Measurements from ENCODE around the gene MFSD2B.

DNA sequence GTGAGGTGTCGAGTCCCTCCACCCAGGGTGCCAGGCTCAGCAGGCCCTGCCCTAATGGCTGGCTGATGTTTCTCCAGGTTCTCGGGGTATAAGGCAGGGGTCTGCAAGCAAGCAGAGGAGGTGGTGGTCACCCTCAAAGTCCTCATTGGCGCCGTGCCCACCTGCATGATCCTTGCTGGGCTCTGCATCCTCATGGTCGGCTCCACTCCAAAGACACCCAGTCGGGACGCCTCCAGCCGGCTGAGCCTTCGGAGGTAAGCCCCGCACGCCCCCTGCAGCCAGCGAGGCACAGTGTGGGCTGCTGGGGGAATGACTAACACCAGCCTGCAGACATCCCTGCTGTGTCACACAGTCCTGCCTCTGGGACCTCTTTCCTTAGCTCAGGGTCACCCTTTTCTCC lies 14.1 kb downstream of the MFSD2B start:
- TF ChIP-seq, protein P1, sequence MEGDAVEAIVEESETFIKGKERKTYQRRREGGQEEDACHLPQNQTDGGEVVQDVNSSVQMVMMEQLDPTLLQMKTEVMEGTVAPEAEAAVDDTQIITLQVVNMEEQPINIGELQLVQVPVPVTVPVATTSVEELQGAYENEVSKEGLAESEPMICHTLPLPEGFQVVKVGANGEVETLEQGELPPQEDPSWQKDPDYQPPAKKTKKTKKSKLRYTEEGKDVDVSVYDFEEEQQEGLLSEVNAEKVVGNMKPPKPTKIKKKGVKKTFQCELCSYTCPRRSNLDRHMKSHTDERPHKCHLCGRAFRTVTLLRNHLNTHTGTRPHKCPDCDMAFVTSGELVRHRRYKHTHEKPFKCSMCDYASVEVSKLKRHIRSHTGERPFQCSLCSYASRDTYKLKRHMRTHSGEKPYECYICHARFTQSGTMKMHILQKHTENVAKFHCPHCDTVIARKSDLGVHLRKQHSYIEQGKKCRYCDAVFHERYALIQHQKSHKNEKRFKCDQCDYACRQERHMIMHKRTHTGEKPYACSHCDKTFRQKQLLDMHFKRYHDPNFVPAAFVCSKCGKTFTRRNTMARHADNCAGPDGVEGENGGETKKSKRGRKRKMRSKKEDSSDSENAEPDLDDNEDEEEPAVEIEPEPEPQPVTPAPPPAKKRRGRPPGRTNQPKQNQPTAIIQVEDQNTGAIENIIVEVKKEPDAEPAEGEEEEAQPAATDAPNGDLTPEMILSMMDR (IDR thresholded peaks at IDR 0.05), result no peak; the same call in 1 of the 2 replicates
- no peak for TF ChIP-seq POLR2AphosphoS5 (IDR thresholded peaks at IDR 0.05; ENCODE audit: low read depth, low read length)
- TF ChIP-seq, protein P2, sequence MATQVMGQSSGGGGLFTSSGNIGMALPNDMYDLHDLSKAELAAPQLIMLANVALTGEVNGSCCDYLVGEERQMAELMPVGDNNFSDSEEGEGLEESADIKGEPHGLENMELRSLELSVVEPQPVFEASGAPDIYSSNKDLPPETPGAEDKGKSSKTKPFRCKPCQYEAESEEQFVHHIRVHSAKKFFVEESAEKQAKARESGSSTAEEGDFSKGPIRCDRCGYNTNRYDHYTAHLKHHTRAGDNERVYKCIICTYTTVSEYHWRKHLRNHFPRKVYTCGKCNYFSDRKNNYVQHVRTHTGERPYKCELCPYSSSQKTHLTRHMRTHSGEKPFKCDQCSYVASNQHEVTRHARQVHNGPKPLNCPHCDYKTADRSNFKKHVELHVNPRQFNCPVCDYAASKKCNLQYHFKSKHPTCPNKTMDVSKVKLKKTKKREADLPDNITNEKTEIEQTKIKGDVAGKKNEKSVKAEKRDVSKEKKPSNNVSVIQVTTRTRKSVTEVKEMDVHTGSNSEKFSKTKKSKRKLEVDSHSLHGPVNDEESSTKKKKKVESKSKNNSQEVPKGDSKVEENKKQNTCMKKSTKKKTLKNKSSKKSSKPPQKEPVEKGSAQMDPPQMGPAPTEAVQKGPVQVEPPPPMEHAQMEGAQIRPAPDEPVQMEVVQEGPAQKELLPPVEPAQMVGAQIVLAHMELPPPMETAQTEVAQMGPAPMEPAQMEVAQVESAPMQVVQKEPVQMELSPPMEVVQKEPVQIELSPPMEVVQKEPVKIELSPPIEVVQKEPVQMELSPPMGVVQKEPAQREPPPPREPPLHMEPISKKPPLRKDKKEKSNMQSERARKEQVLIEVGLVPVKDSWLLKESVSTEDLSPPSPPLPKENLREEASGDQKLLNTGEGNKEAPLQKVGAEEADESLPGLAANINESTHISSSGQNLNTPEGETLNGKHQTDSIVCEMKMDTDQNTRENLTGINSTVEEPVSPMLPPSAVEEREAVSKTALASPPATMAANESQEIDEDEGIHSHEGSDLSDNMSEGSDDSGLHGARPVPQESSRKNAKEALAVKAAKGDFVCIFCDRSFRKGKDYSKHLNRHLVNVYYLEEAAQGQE (IDR thresholded peaks at IDR 0.05; ENCODE audit: insufficient read depth in 1 of 2, low read depth in 2 of 2, low read length in 1 of 2), result no peak

Measured in Panc1 (cell line).